ENCODE data around the gene VSTM4. TPM values are rescaled to one million over a fixed set of nuclear protein-coding genes. Genes with fewer than 3 reads are reported as not detected.

Gene VSTM4
- total and polyA plus RNA-seq, 4 donors = 2.9 to 49.4 (median 7.2) TPM

DNA sequence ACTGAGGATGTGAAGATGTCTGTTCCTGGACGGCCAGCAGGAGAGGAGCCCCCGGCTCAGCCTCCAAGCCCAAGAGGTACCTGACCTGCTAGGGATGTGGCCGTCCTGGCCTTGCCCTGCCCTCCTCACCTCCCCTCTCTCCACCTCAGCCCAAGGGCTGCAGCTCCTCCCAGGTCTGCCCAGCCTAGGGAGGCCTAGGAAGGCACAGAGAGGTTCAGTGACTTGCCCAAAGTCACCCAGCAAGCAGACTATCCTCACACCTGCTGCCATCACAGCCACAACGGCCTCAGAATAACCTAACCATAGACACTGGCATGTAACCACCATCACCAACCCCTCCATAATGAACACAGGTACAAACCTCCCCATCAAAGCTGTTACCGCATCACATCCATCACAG, 137.0 kb downstream of the VSTM4 start:
- TF ChIP-seq, protein P1, sequence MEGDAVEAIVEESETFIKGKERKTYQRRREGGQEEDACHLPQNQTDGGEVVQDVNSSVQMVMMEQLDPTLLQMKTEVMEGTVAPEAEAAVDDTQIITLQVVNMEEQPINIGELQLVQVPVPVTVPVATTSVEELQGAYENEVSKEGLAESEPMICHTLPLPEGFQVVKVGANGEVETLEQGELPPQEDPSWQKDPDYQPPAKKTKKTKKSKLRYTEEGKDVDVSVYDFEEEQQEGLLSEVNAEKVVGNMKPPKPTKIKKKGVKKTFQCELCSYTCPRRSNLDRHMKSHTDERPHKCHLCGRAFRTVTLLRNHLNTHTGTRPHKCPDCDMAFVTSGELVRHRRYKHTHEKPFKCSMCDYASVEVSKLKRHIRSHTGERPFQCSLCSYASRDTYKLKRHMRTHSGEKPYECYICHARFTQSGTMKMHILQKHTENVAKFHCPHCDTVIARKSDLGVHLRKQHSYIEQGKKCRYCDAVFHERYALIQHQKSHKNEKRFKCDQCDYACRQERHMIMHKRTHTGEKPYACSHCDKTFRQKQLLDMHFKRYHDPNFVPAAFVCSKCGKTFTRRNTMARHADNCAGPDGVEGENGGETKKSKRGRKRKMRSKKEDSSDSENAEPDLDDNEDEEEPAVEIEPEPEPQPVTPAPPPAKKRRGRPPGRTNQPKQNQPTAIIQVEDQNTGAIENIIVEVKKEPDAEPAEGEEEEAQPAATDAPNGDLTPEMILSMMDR (IDR thresholded peaks at IDR 0.05; ENCODE audit: control extremely low read depth, extremely low read depth) = no peak
- Histone ChIP-seq H3K9ac (ENCODE audit: insufficient read depth in 1 of 2, low read length in 2 of 2) (no peak overlapping the region), H3K36me3 (ENCODE audit: control insufficient read depth in 4 of 4, insufficient read depth in 4 of 4, low read length in 4 of 4) (peaks cover 0 to 1% (median 0%) of the 10 kb centered on the region in 4 donors), H3K4me1 (ENCODE audit: control insufficient read depth in 5 of 5, insufficient read depth in 5 of 5, low read length in 5 of 5) (peaks cover 0 to 17% (median 3%) of the 10 kb centered on the region in 5 donors), H3K4me3 (no peak overlapping the region), H3K27me3 (ENCODE audit: control insufficient read depth in 3 of 3, insufficient read depth in 3 of 3, low read length in 2 of 3) (no peaks in the 10 kb centered on the region), H3K9me3 (ENCODE audit: control insufficient read depth in 4 of 4, insufficient read depth in 3 of 4, low read length in 3 of 4) (no peaks in the 10 kb centered on the region), H3K27ac (ENCODE audit: low read depth in 1 of 2, low read length in 1 of 2) (no peak overlapping the region)
- ATAC-seq (ENCODE audit: insufficient read depth, low FRiP score) (no peak), DNase-seq (no peak)
- 80 to 93% methylated on average over 5 of the region's 5 CpGs for WGBS, 2 donors

DNA sequence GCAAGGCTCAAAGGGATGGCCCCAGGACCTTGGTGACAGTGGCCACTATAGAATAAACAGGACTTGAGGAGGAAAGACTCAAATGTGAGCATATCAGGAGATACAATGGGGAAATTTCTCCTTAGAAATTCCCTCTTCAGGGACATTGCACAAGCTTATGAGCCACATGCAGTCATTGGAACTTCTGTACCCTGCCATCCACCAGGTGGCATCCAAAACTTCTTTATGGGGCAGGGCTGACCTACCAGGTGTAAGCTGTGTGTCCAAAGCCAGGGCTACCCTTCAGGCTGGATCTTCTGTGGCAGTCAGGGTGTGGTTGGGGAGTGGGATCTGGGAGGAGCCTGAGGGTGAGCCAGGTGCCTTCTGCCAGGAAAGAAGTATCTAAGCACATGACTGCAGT, 139.1 kb downstream of the VSTM4 start:
- no peak for ATAC-seq (ENCODE audit: insufficient read depth, low FRiP score)

DNA sequence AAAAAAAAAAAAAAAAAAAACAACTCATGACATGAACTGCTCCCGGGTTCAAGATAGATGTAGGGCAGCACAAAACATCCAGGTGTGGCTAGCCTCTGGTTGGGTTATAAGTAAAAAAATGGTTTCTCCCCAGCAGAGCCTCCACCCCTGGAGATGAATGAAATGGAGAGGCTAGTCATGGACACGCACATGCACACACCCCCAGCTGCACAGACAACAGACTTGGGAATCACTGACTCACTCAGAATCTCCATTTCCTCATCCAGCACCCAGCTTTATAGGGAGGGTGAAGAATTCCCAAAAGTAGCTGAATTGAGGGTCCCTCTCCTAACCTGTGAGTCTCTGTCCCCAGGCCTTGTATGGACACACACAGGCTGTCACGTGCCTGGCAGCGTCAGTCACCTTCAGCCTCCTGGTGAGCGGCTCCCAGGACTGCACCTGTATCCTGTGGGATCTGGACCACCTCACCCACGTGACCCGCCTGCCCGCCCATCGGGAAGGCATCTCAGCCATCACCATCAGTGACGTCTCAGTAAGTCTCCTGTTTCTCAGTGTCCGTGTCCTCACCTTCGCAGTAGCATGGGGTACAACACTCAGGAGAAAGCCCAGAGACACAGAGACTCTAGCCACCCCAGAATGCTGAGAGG, 140.7 kb downstream of the VSTM4 start:
- no peak for DNase-seq
- Histone ChIP-seq H3K27me3 (ENCODE audit: control insufficient read depth in 3 of 3, insufficient read depth in 3 of 3, low read length in 2 of 3) (no peaks in the 10 kb centered on the region), H3K9ac (ENCODE audit: insufficient read depth in 1 of 2, low read length in 2 of 2) (no peak overlapping the region), H3K27ac (ENCODE audit: low read depth in 1 of 2, low read length in 1 of 2) (no peak overlapping the region), H3K4me1 (ENCODE audit: control insufficient read depth in 5 of 5, insufficient read depth in 5 of 5, low read length in 5 of 5) (no peaks in the 10 kb centered on the region), H3K4me3 (no peak overlapping the region), H3K9me3 (ENCODE audit: control insufficient read depth in 4 of 4, insufficient read depth in 3 of 4, low read length in 3 of 4) (no peaks in the 10 kb centered on the region), H3K36me3 (ENCODE audit: control insufficient read depth in 4 of 4, insufficient read depth in 4 of 4, low read length in 4 of 4) (peaks cover 0 to 1% (median 0%) of the 10 kb centered on the region in 4 donors)
- WGBS, 2 donors = 92 to 94% methylated on average over 12 of the region's 12 CpGs
- TF ChIP-seq, protein P1 (IDR thresholded peaks at IDR 0.05; ENCODE audit: control extremely low read depth, extremely low read depth) = no peak
- no peak for ATAC-seq (ENCODE audit: insufficient read depth, low FRiP score)

More for the DNA sequence above, 139.1 kb downstream of the VSTM4 start:
- Histone ChIP-seq H3K4me1 (ENCODE audit: control insufficient read depth in 5 of 5, insufficient read depth in 5 of 5, low read length in 5 of 5) (peaks cover 0 to 14% (median 3%) of the 10 kb centered on the region in 5 donors), H3K27ac (ENCODE audit: low read depth in 1 of 2, low read length in 1 of 2) (no peak overlapping the region), H3K27me3 (ENCODE audit: control insufficient read depth in 3 of 3, insufficient read depth in 3 of 3, low read length in 2 of 3) (no peaks in the 10 kb centered on the region), H3K9ac (ENCODE audit: insufficient read depth in 1 of 2, low read length in 2 of 2) (no peak overlapping the region), H3K4me3 (no peak overlapping the region), H3K36me3 (ENCODE audit: control insufficient read depth in 4 of 4, insufficient read depth in 4 of 4, low read length in 4 of 4) (no peaks in the 10 kb centered on the region), H3K9me3 (ENCODE audit: control insufficient read depth in 4 of 4, insufficient read depth in 3 of 4, low read length in 3 of 4) (no peaks in the 10 kb centered on the region)
- TF ChIP-seq, protein P1 (IDR thresholded peaks at IDR 0.05; ENCODE audit: control extremely low read depth, extremely low read depth) = no peak
- DNase-seq = peak in 2 of 3 donors; percentile 22 to 38

DNA sequence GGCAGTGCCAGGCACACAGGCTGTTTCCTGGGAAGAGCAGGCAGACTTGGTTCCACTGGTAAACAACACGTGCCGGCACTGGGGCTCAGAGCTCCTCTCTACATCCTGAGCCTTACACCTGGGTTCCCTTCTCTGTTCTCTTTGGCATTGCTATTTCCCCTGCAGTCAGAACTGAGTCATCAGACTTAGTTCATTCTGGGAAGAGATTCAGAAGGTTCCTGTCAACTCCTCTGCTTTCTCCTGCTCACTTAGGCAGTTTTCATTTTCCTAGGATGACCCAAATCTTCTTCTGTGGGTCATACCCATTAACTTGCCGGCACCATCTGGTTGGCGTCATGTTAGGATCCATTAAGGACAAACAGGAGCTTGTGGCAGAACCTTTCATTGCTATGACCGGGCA, 142.3 kb downstream of the VSTM4 start:
- no peak overlapping the region for H3K9ac ChIP-seq (ENCODE audit: insufficient read depth in 1 of 2, low read length in 2 of 2)
- TF ChIP-seq, protein P1 (IDR thresholded peaks at IDR 0.05; ENCODE audit: control extremely low read depth, extremely low read depth) = no peak
- WGBS, 2 donors = 88 to 89% methylated on average over 5 of the region's 5 CpGs

More for the DNA sequence above, 142.3 kb downstream of the VSTM4 start:
- DNase-seq (no peak), ATAC-seq (ENCODE audit: insufficient read depth, low FRiP score) (no peak)
- Histone ChIP-seq H3K4me1 (ENCODE audit: control insufficient read depth in 5 of 5, insufficient read depth in 5 of 5, low read length in 5 of 5) (no peaks in the 10 kb centered on the region), H3K4me3 (no peak overlapping the region), H3K36me3 (ENCODE audit: control insufficient read depth in 4 of 4, insufficient read depth in 4 of 4, low read length in 4 of 4) (peaks cover 0 to 1% (median 0%) of the 10 kb centered on the region in 4 donors), H3K27me3 (ENCODE audit: control insufficient read depth in 3 of 3, insufficient read depth in 3 of 3, low read length in 2 of 3) (no peaks in the 10 kb centered on the region), H3K27ac (ENCODE audit: low read depth in 1 of 2, low read length in 1 of 2) (no peak overlapping the region), H3K9me3 (ENCODE audit: control insufficient read depth in 4 of 4, insufficient read depth in 3 of 4, low read length in 3 of 4) (no peaks in the 10 kb centered on the region)
